ENCODE results near the gene RIOX2. TPM values are rescaled to one million over a fixed set of nuclear protein-coding genes. Genes with fewer than 3 reads are reported as not detected.

Gene RIOX2
- polyA plus RNA-seq, 1 experiment, result 27.3 TPM

DNA sequence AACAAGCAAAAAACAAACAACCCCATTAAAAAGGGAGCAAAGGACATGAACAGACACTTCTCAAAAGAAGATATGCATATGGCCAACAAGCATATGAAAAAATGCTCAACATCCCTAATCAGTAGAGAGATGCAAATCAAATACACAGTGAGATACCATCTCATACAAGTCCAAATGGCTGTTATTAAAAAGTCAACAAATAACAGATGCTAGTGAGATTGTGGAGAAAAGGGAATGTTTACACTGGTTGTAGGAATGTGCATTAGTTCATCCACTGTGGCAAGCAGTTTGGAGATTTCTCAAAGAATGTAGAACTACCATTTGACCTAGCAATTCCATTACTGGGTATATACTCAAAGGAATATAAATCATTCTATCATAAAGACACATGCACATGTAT is 44.5 kb downstream of the RIOX2 start:
- Histone ChIP-seq H3K27ac (ENCODE audit: low read depth, low read length) (no peak overlapping the region), H3K4me3 (ENCODE audit: low read depth, low read length) (no peak overlapping the region), H3K9me3 (ENCODE audit: control insufficient read depth, insufficient read depth, low read length) (no peaks in the 10 kb centered on the region), H3K27me3 (ENCODE audit: control insufficient read depth, insufficient read depth, low read length) (no peaks in the 10 kb centered on the region)
- peak; percentile 15 for DNase-seq (ENCODE audit: low read depth, low spot score)
- POLR2A ChIA-PET, result no interaction called here
- CTCF ChIA-PET, result no interaction called here
- TF ChIP-seq, protein P1, sequence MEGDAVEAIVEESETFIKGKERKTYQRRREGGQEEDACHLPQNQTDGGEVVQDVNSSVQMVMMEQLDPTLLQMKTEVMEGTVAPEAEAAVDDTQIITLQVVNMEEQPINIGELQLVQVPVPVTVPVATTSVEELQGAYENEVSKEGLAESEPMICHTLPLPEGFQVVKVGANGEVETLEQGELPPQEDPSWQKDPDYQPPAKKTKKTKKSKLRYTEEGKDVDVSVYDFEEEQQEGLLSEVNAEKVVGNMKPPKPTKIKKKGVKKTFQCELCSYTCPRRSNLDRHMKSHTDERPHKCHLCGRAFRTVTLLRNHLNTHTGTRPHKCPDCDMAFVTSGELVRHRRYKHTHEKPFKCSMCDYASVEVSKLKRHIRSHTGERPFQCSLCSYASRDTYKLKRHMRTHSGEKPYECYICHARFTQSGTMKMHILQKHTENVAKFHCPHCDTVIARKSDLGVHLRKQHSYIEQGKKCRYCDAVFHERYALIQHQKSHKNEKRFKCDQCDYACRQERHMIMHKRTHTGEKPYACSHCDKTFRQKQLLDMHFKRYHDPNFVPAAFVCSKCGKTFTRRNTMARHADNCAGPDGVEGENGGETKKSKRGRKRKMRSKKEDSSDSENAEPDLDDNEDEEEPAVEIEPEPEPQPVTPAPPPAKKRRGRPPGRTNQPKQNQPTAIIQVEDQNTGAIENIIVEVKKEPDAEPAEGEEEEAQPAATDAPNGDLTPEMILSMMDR (IDR thresholded peaks at IDR 0.05; ENCODE audit: low read depth, low read length), result no peak

DNA sequence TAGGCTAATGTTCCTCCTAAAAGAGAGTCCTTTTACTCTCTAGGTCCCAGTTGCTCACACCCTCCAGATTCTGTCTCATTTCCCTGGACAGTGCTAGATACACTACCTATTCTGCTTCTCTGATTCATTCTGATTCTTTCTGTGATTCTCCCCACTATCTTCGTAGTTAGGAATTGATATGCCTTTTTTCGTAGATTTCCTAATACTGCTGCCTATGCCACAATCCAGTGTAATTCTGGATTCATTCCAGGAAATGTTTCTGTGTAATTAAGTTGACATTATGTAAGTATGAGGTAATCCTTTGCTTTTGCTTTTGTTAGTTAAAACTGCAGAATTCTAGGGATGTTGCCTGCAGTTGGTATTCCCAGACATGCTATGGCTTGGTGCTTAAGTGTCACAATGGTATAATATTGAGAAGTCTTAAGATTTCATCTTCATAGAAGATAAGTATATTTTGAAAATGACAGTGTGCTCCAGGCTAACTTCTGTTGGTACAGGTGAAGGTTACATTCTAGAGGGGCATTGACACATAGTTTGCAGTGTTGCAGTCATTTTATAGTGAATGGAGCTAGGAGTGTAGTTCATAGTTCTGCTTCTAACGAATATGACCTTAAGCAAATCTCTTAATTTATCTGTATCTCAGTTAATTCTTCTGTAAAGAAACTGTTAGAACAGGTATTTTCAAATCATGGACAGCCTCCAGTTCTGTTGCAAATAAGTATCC is 54.3 kb downstream of the RIOX2 start:
- Histone ChIP-seq H3K4me3 (ENCODE audit: low read depth, low read length) (no peak overlapping the region), H3K9me3 (ENCODE audit: control insufficient read depth, insufficient read depth, low read length) (no peaks in the 10 kb centered on the region), H3K27ac (ENCODE audit: low read depth, low read length) (no peak overlapping the region), H3K27me3 (ENCODE audit: control insufficient read depth, insufficient read depth, low read length) (no peaks in the 10 kb centered on the region)
- DNase-seq (ENCODE audit: low read depth, low spot score), result peak; percentile 33
- POLR2A ChIA-PET, result no interaction called here
- CTCF ChIA-PET, result interaction anchor here (1.0 kb wide), 1 partner anchor 124 kb away, joined by 5 read pairs; no protein-coding TSS in a partner anchor
- TF ChIP-seq, protein P1 (IDR thresholded peaks at IDR 0.05; ENCODE audit: low read depth, low read length), result no peak

DNA sequence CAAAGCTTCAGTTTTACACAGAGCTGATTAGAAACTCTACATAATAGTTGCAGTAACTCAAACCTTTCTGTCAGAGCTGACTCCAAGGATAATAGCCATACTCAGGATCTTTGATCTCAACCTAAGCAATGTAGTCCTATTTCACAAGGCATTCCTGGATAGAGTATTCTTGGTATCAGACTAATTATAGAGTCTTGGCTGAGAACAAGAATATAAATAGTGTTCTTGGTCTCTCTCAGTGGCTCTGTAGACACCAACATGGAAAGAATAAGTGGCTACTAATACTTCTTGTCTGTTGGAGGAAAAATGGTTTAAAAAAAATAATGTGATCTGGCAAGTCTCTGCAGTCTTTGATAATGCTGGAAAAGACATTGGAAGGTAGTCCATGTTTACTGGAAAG is 55.7 kb downstream of the RIOX2 start:
- POLR2A ChIA-PET, result no interaction called here
- Histone ChIP-seq H3K9me3 (ENCODE audit: control insufficient read depth, insufficient read depth, low read length) (no peaks in the 10 kb centered on the region), H3K4me3 (ENCODE audit: low read depth, low read length) (no peak overlapping the region), H3K27me3 (ENCODE audit: control insufficient read depth, insufficient read depth, low read length) (no peaks in the 10 kb centered on the region), H3K27ac (ENCODE audit: low read depth, low read length) (no peak overlapping the region)
- TF ChIP-seq, protein P1 (IDR thresholded peaks at IDR 0.05; ENCODE audit: low read depth, low read length), result no peak
- DNase-seq (ENCODE audit: low read depth, low spot score), result no peak
- CTCF ChIA-PET, result no interaction called here

DNA sequence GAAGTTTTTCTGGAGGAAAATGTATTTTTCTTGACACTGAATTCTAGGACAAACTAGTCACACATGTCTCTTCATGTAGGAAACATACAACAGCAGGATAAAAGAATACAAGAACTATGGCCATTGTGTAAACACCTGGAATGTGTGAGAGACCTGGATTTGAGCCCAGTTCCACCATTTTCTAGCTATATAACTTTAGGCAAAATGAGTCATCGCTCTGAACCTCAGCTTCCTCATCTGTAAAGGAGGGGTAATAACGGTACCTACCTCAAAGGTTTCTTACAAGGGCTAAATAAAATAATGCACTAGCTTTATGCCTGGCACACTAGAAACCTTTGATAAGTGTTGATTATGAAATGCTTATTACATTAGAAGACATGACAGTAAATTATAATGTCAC is 57.8 kb downstream of the RIOX2 start:
- Histone ChIP-seq H3K4me3 (ENCODE audit: low read depth, low read length) (no peak overlapping the region), H3K27ac (ENCODE audit: low read depth, low read length) (no peak overlapping the region), H3K9me3 (ENCODE audit: control insufficient read depth, insufficient read depth, low read length) (no peaks in the 10 kb centered on the region), H3K27me3 (ENCODE audit: control insufficient read depth, insufficient read depth, low read length) (no peaks in the 10 kb centered on the region)
- POLR2A ChIA-PET, result no interaction called here
- TF ChIP-seq, protein P1 (IDR thresholded peaks at IDR 0.05; ENCODE audit: low read depth, low read length), result no peak
- no peak for DNase-seq (ENCODE audit: low read depth, low spot score)
- CTCF ChIA-PET, result no interaction called here

DNA sequence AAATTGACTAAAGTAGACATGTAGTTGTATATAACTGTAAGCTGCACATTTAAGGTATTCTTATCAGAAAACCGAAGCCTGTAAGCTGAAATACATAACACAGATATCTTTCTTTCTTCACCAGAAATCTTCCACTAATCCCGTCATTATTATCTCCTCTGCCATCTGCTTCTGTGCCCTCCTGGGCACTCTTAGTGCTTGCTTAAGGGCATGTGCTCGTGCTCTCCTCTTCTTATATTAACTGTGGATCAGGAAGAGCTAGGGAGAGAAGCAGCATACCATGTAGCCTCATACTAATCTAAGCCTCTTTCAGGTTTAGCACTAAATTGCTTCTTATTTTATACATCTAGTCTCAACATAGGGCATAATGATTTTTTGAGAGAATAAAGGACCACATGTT is 60.8 kb downstream of the RIOX2 start:
- no peak for DNase-seq (ENCODE audit: low read depth, low spot score)
- no peaks in the 10 kb centered on the region for H3K27me3 ChIP-seq (ENCODE audit: control insufficient read depth, insufficient read depth, low read length)
- ChIA-PET CTCF (no interaction called here), POLR2A (no interaction called here)
- no peak overlapping the region for H3K4me3 ChIP-seq (ENCODE audit: low read depth, low read length)
- TF ChIP-seq, protein P1 (IDR thresholded peaks at IDR 0.05; ENCODE audit: low read depth, low read length), result no peak
- H3K9me3 ChIP-seq (ENCODE audit: control insufficient read depth, insufficient read depth, low read length), result no peaks in the 10 kb centered on the region
- H3K27ac ChIP-seq (ENCODE audit: low read depth, low read length), result no peak overlapping the region
